B cell (primary cell): Measurements from ENCODE around the gene GOLT1B. TPM values are rescaled to one million over a fixed set of nuclear protein-coding genes. Genes with fewer than 3 reads are reported as not detected.

Source experiments
- ATAC-seq: fragments of 200-7000 bp; cut with Tn5 transposase; one replicate; pipeline ENCODE4 v1.10.0; 2021; ENCODE audit warnings: low read depth, mild to moderate bottlenecking, moderate number of reproducible peaks, moderate library complexity
- CTCF ChIA-PET: fragments of 350-600 bp; sonication (Branson Sonifier 250); formaldehyde crosslinking; loops from one replicate; lab custom pipeline; 2021; ENCODE audit warnings: antibody characterized with exemption, inconsistent platforms; lab: Charles Lee
- POLR2A ChIA-PET: fragments of 350-600 bp; sonication (Branson Sonifier 250); formaldehyde crosslinking; loops from one replicate; lab custom pipeline; 2021; ENCODE audit warnings: antibody characterized with exemption; lab: Charles Lee
- DNase-seq: peaks from one replicate; pipeline ENCODE4 v3.0.0; 2013
- H2AFZ ChIP-seq: 2 replicates; pipeline ENCODE4 v1.6.1; 2012; ENCODE audit warnings: mild to moderate bottlenecking, low read depth, low read length; ENCODE audit not compliant: insufficient read depth, poor library complexity, severe bottlenecking
- H3K27ac ChIP-seq, 2 donors: 1 replicate in 1 of 2; 2 replicates in 1 of 2; pipeline ENCODE4 v1.5.1; 2012 to 2013; ENCODE audit warnings: low read length in 2 of 2, mild to moderate bottlenecking in 2 of 2, moderate library complexity in 1 of 2
- H3K27me3 ChIP-seq, 4 experiments: fragments of 200-600 bp in 1 of 4; sonication (generic) in 1 of 4; replicated peaks in 1 of 4; 1 replicate in 2 of 4; 2 replicates in 2 of 4; pipeline versions ENCODE4 v1.6.1 to v1.7.0; 2013 to 2016; ENCODE audit warnings: low read length in 3 of 4, mild to moderate bottlenecking in 2 of 4, mixed read lengths in 1 of 4, moderate library complexity in 1 of 4; ENCODE audit not compliant: insufficient read depth in 4 of 4, control insufficient read depth in 3 of 4; ENCODE audit errors: control extremely low read depth in 1 of 4
- H3K36me3 ChIP-seq, 2 experiments: replicated peaks in 1 of 2; 1 replicate in 1 of 2; 2 replicates in 1 of 2; pipeline versions ENCODE4 v1.6.1 to v1.7.1; 2013; ENCODE audit warnings: low read length in 1 of 2; ENCODE audit not compliant: insufficient read depth in 2 of 2, control insufficient read depth in 1 of 2; ENCODE audit errors: control extremely low read depth in 1 of 2, extremely low read depth in 1 of 2
- H3K4me1 ChIP-seq, 2 donors: fragments of 200-600 bp in 1 of 2; sonication (generic) in 1 of 2; 1 replicate in 1 of 2; 2 replicates in 1 of 2; pipeline versions ENCODE4 v1.5.1 to v1.6.1; 2013 to 2017; ENCODE audit warnings: low read length in 2 of 2; ENCODE audit not compliant: control insufficient read depth in 2 of 2, insufficient read depth in 2 of 2
- H3K4me2 ChIP-seq: replicated peaks from 2 replicates; pipeline ENCODE3; 2012; ENCODE audit warnings: mild to moderate bottlenecking, low read depth, low read length; ENCODE audit not compliant: poor library complexity, severe bottlenecking
- H3K4me3 ChIP-seq, 5 experiments: fragments of 200-600 bp in 1 of 5; sonication (generic) in 1 of 5; 1 replicate in 3 of 5; 2 replicates in 2 of 5; pipeline versions ENCODE4 v1.5.1 to v1.7.0; 2011 to 2016; ENCODE audit warnings: low read length in 4 of 5, mild to moderate bottlenecking in 4 of 5, low read depth in 2 of 5, control low read depth in 1 of 5, moderate library complexity in 1 of 5; ENCODE audit not compliant: insufficient read depth in 1 of 5; ENCODE audit errors: control extremely low read depth in 1 of 5, extremely low read depth in 1 of 5
- H3K79me2 ChIP-seq: fragments of 200-600 bp; sonication (generic); one replicate; pipeline ENCODE4 v1.6.0; 2016; ENCODE audit warnings: low read length; ENCODE audit not compliant: control insufficient read depth, insufficient read depth
- H3K9ac ChIP-seq: fragments of 200-600 bp; sonication (generic); 2 replicates; pipeline ENCODE4 v1.6.1; 2017; ENCODE audit warnings: mild to moderate bottlenecking, low read length, moderate library complexity
- H3K9me3 ChIP-seq, 3 donors: one replicate each; pipeline versions ENCODE4 v1.6.1 to v1.7.1; 2013; ENCODE audit warnings: low read length in 2 of 3; ENCODE audit not compliant: control insufficient read depth in 2 of 3, insufficient read depth in 1 of 3; ENCODE audit errors: control extremely low read depth in 1 of 3
- H4K20me1 ChIP-seq: 2 replicates; pipeline ENCODE4 v1.6.0; 2012; ENCODE audit warnings: mild to moderate bottlenecking, low read length; ENCODE audit not compliant: insufficient read depth, control insufficient read depth, poor library complexity, severe bottlenecking
- H3K27ac Mint-ChIP-seq: one replicate; pipeline ENCODE4 v1.8.0; 2021; ENCODE audit warnings: mixed read lengths
- H3K27me3 Mint-ChIP-seq: one replicate; pipeline ENCODE4 v1.8.0; 2021; ENCODE audit warnings: mixed read lengths
- H3K4me1 Mint-ChIP-seq: one replicate; pipeline ENCODE4 v1.8.0; 2021; ENCODE audit warnings: mixed read lengths
- H3K4me3 Mint-ChIP-seq: one replicate; pipeline ENCODE4 v1.8.0; 2021; ENCODE audit warnings: mixed read lengths
- H3K9me3 Mint-ChIP-seq: one replicate; pipeline ENCODE4 v1.8.0; 2022; ENCODE audit warnings: mixed read lengths; ENCODE audit not compliant: insufficient read depth
- EZH2 ChIP-seq: IDR thresholded peaks from 2 replicates; pipeline ENCODE4 v1.6.1; 2012; ENCODE audit warnings: borderline replicate concordance, low read depth, mild to moderate bottlenecking, moderate library complexity, low read length; ENCODE audit not compliant: insufficient read depth, poor library complexity, severe bottlenecking
- WGBS: methylation state at CpG from one replicate; pipeline ENCODE4 v1.1.5; 2013; ENCODE audit warnings: missing lambda C conversion rate; ENCODE audit not compliant: insufficient coverage; 5-methylcytosine and 5-hydroxymethylcytosine counted together
- intact Hi-C: fragments of 100-400 bp; cut with micrococcal nuclease; formaldehyde crosslinking; loops from one replicate; pipeline ENCODE4 v1.10.0; 2022
- polyA plus RNA-seq: library from polyadenylated mRNA; depleted of rRNA; stranded (reverse); fragments of >200 nt; gene quantifications from 2 replicates; pipeline ENCODE4 v1.2.3, GENCODE V29; 2012
- total RNA-seq, 2 donors: library from RNA; stranded (reverse); fragments of 120-200 nt in 1 of 2; gene quantifications; 1 replicate in 1 of 2; 2 replicates in 1 of 2; pipeline versions ENCODE4 v1.2.3 to v1.2.4, GENCODE V29; 2013 to 2022
- TF ChIP-seq, protein P1 (sequence below): fragments of 200-600 bp; IDR thresholded peaks from one replicate; pipeline ENCODE4 v1.8.0; 2022; ENCODE audit warnings: antibody characterized with exemption, mild to moderate bottlenecking

Gene GOLT1B
- total and polyA plus RNA-seq, 2 donors (not counting 1 experiment from before 2014, with no cell fraction given) = 8.2 to 25.1 TPM

GRCh38 chr12:21529456-21529855 lies 27.9 kb downstream of the GOLT1B start:
- no peak overlapping the region for H2AFZ ChIP-seq
- DNase-seq = no peak
- Mint-ChIP-seq H3K4me3 (no peak overlapping the region), H3K27ac (no peak overlapping the region), H3K9me3 (peaks cover 6% of the 10 kb centered on the region), H3K4me1 (peaks cover 12% of the 10 kb centered on the region), H3K27me3 (peaks cover 26% of the 10 kb centered on the region)
- no peaks in the 10 kb centered on the region for H3K79me2 ChIP-seq
- H3K27ac ChIP-seq = no peak overlapping the region
- TF ChIP-seq EZH2 = no peak
- TF ChIP-seq, protein P1, sequence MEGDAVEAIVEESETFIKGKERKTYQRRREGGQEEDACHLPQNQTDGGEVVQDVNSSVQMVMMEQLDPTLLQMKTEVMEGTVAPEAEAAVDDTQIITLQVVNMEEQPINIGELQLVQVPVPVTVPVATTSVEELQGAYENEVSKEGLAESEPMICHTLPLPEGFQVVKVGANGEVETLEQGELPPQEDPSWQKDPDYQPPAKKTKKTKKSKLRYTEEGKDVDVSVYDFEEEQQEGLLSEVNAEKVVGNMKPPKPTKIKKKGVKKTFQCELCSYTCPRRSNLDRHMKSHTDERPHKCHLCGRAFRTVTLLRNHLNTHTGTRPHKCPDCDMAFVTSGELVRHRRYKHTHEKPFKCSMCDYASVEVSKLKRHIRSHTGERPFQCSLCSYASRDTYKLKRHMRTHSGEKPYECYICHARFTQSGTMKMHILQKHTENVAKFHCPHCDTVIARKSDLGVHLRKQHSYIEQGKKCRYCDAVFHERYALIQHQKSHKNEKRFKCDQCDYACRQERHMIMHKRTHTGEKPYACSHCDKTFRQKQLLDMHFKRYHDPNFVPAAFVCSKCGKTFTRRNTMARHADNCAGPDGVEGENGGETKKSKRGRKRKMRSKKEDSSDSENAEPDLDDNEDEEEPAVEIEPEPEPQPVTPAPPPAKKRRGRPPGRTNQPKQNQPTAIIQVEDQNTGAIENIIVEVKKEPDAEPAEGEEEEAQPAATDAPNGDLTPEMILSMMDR = no peak
- no peaks in the 10 kb centered on the region for H3K36me3 ChIP-seq
- no peak for ATAC-seq
- intact Hi-C loops = loop anchor here (5.0 kb wide), 1 partner anchor 128 kb away; the partner anchor contains the start of gene LDHB
- H3K4me3 ChIP-seq = no peak overlapping the region
- no peak overlapping the region for H3K9ac ChIP-seq
- H4K20me1 ChIP-seq = no peaks in the 10 kb centered on the region
- peaks cover 6 to 9% of the 10 kb centered on the region in 2 donors for H3K4me1 ChIP-seq
- H3K9me3 ChIP-seq = peaks cover 0 to under 1% (median 0%) of the 10 kb centered on the region in 3 donors
- no peak overlapping the region for H3K4me2 ChIP-seq
- peaks cover 0 to 14% (median 9%) of the 10 kb centered on the region in 4 experiments for H3K27me3 ChIP-seq
- POLR2A ChIA-PET = no interaction called here
- WGBS = 85% methylated on average over 1 of the region's 2 CpGs
- CTCF ChIA-PET = no interaction called here

DNA sequence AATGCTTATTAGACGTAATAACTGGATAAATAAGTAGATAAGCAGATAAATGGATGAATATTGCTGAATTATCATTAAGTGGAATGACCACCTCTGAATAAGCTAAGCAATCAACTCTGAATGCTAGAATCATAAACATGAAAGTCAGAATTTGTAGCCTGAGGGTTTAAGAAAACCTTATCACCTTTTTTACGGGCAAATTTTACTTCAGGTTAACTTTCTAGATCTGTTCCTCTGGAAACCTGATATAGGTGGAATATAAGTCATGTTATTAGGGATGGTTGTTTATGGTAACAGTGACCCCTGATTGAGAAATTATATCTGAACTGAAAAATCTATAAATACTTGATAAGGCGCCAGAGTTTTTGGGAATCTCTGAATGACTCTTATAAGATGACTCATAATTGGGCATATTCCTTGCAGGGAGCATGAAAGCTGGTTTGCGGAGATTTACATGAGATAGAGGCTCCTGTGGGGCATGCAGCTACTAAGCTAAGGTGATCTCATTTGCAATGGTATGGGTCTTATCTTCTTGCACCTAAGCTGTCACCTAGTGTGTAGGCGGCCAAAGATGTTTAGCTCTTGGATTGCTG lies 36.6 kb downstream of the GOLT1B start:
- WGBS = 90% methylated on average over 3 of the region's 5 CpGs
- intact Hi-C loops = no loop called here

More for the DNA sequence above, 36.6 kb downstream of the GOLT1B start:
- Histone ChIP-seq H3K27me3 (peaks cover 0 to 4% (median 0%) of the 10 kb centered on the region in 4 experiments), H3K4me2 (no peak overlapping the region), H4K20me1 (no peaks in the 10 kb centered on the region), H3K79me2 (no peaks in the 10 kb centered on the region), H3K4me3 (no peak overlapping the region), H3K9me3 (no peaks in the 10 kb centered on the region), H3K9ac (no peak overlapping the region), H3K4me1 (no peaks in the 10 kb centered on the region), H3K36me3 (no peaks in the 10 kb centered on the region), H3K27ac (no peak overlapping the region), H2AFZ (no peak overlapping the region)
- ATAC-seq (no peak), DNase-seq (no peak)
- no peak overlapping the region for H3K4me3 Mint-ChIP-seq
- H3K27me3 Mint-ChIP-seq = peaks cover 9% of the 10 kb centered on the region
- H3K4me1 Mint-ChIP-seq = no peaks in the 10 kb centered on the region
- ChIA-PET POLR2A (interaction anchor here (0.5 kb wide), 1 partner anchor 47 kb away, joined by 5 read pairs; no protein-coding TSS in a partner anchor), CTCF (no interaction called here)
- H3K9me3 Mint-ChIP-seq = no peaks in the 10 kb centered on the region
- H3K27ac Mint-ChIP-seq = no peak overlapping the region
- no peak for TF ChIP-seq EZH2
- TF ChIP-seq, protein P1 = no peak
